DOHH2 (cell line): Measurements from ENCODE around the gene SUPT7L.
"Not testable (repeated sequence)": the region's sequence is repeated elsewhere in the genome, so short reads cannot be mapped to it uniquely, and the experiment has no call there.

Experiments used
- H3F3A ChIP-seq: fragments of 200-600 bp; sonication (generic), shearing (Covaris generic); 2 replicates; pipeline ENCODE4 v1.6.0; 2016; ENCODE audit warnings: antibody characterized with exemption, mild to moderate bottlenecking; ENCODE audit not compliant: control insufficient read depth, insufficient read depth
- H3K27ac ChIP-seq: fragments of 200-600 bp; sonication (generic); 2 replicates; pipeline ENCODE4 v1.5.1; 2014; ENCODE audit warnings: low read depth, mild to moderate bottlenecking, low read length, moderate library complexity
- H3K27me3 ChIP-seq: fragments of 200-600 bp; sonication (generic); 2 replicates; pipeline ENCODE4 v1.6.1; 2014; ENCODE audit warnings: mild to moderate bottlenecking, low read length, mixed read lengths; ENCODE audit not compliant: control insufficient read depth
- H3K36me3 ChIP-seq: fragments of 200-600 bp; sonication (generic); 2 replicates; pipeline ENCODE4 v1.6.1; 2014; ENCODE audit warnings: mild to moderate bottlenecking, low read length, moderate library complexity, mixed read lengths; ENCODE audit not compliant: control insufficient read depth
- H3K4me1 ChIP-seq: fragments of 200-600 bp; sonication (generic); 2 replicates; pipeline ENCODE4 v1.6.1; 2014; ENCODE audit warnings: mild to moderate bottlenecking, low read length, mixed read lengths; ENCODE audit not compliant: control insufficient read depth
- H3K4me2 ChIP-seq: fragments of 200-600 bp; sonication (generic); 2 replicates; pipeline ENCODE4 v1.6.0; 2014; ENCODE audit warnings: mild to moderate bottlenecking, low read length, moderate library complexity
- H3K4me3 ChIP-seq: fragments of 200-600 bp; sonication (generic); 2 replicates; pipeline ENCODE4 v1.5.1; 2014; ENCODE audit warnings: mild to moderate bottlenecking, low read length, mixed read lengths
- H3K79me2 ChIP-seq: fragments of 200-600 bp; sonication (generic); 2 replicates; pipeline ENCODE4 v1.6.1; 2014; ENCODE audit warnings: mild to moderate bottlenecking, low read length, mixed read lengths; ENCODE audit not compliant: control insufficient read depth
- H3K9me2 ChIP-seq: fragments of 200-600 bp; sonication (generic); replicated peaks from 2 replicates; pipeline ENCODE4 v1.6.1; 2014; ENCODE audit warnings: mild to moderate bottlenecking, low read length, mixed read lengths; ENCODE audit not compliant: control insufficient read depth
- H3K9me3 ChIP-seq: fragments of 200-600 bp; sonication (generic); 2 replicates; pipeline ENCODE4 v1.6.1; 2014; ENCODE audit warnings: antibody characterized with exemption, low read length, mixed read lengths; ENCODE audit not compliant: control insufficient read depth, insufficient read depth
- H4K20me1 ChIP-seq: fragments of 200-600 bp; sonication (generic); 2 replicates; pipeline ENCODE4 v1.6.0; 2014; ENCODE audit warnings: low read depth, mild to moderate bottlenecking, antibody characterized with exemption, low read length, moderate library complexity; ENCODE audit not compliant: control insufficient read depth, insufficient read depth
- EZH2phosphoT487 ChIP-seq: fragments of 200-600 bp; sonication (generic); IDR thresholded peaks from 2 replicates; pipeline ENCODE4 v1.6.1; 2017; ENCODE audit warnings: borderline replicate concordance, mild to moderate bottlenecking, antibody characterized with exemption, low read length, moderate library complexity, mixed read lengths
- TF ChIP-seq, protein P1 (sequence below): fragments of 200-600 bp; sonication (generic); IDR thresholded peaks from one replicate; pipeline ENCODE4 v1.5.1; 2014; ENCODE audit warnings: antibody characterized with exemption, mild to moderate bottlenecking, low read depth, low read length; ENCODE audit not compliant: poor library complexity, severe bottlenecking

The SUPT7L gene

DNA sequence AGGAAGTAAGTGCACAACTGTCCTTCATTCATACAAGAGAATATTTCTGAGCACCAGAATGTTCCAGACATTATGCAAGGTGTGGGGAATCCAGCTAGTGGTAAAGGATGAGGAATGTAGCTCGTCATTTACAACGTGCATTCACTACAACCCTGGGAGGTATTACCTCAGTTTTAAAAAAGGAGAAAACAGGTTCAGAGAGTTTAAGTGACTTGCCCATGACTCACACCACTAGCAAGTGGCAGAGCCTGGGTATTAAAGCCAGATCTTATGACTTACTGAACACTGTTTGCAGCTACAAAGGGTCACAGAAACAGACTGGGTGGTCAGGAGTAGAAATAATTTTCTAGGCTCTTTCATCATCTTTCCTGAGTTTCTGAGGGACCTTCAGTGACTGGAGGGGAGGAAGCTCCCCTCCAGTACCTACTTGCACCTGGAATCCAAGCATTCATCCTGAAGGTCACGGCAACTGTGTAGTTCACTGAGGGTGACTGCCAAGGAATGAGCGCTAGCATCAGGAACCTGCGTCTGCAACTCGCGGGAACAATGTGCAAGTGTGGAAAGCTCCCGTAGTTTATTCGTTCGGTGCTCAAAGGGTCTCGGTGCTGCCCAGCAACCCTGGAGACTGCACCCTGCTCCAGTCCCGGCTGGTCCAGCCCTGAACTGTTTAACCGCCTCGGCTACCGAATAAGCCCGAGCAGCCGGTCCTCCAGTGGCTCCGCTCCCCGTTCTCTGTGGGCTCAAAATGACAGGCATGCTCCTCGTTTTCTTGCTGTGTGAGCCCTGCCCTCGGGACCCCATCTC, 35.2 kb downstream of the SUPT7L start:
- Histone ChIP-seq H3K4me1 (peaks cover 31% of the 10 kb centered on the region), H3K27ac (no peak overlapping the region), H3K9me2 (no peaks in the 10 kb centered on the region), H3K4me2 (peak overlapping the region; percentile 74), H4K20me1 (no peaks in the 10 kb centered on the region), H3K27me3 (no peaks in the 10 kb centered on the region), H3K9me3 (no peaks in the 10 kb centered on the region), H3K36me3 (peaks cover 49% of the 10 kb centered on the region), H3K4me3 (peak overlapping the region; percentile 88), H3K79me2 (peaks cover 20% of the 10 kb centered on the region), H3F3A (peaks cover 7% of the 10 kb centered on the region; the same call in 1 of the 2 replicates)
- TF ChIP-seq, protein P1, sequence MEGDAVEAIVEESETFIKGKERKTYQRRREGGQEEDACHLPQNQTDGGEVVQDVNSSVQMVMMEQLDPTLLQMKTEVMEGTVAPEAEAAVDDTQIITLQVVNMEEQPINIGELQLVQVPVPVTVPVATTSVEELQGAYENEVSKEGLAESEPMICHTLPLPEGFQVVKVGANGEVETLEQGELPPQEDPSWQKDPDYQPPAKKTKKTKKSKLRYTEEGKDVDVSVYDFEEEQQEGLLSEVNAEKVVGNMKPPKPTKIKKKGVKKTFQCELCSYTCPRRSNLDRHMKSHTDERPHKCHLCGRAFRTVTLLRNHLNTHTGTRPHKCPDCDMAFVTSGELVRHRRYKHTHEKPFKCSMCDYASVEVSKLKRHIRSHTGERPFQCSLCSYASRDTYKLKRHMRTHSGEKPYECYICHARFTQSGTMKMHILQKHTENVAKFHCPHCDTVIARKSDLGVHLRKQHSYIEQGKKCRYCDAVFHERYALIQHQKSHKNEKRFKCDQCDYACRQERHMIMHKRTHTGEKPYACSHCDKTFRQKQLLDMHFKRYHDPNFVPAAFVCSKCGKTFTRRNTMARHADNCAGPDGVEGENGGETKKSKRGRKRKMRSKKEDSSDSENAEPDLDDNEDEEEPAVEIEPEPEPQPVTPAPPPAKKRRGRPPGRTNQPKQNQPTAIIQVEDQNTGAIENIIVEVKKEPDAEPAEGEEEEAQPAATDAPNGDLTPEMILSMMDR = no peak
- no peak for TF ChIP-seq EZH2phosphoT487

DNA sequence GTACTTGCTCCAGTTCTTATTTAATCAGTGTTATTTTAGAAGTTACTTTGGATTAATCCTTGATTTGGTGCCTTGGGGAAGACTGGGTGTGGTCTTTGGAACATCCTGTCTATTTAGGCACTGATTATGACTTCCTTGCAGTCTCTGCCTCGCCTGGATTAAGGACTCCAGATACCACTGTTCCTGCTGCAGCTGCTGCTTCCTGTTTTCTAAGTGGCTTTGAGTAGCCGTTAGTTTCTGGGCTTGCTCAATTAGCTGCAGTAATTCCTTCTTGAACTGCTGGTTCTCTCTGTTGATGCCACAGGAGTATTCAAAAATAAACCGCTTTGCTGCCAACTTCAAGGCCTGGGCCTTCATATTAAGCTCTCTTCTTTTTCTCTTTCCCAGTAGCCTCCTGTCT, 36.5 kb downstream of the SUPT7L start:
- H3K9me2 ChIP-seq, H3K4me3 ChIP-seq, H3K9me3 ChIP-seq, H3K27me3 ChIP-seq, H4K20me1 ChIP-seq, H3F3A ChIP-seq: not testable (repeated sequence)
- peaks cover 31% of the 10 kb centered on the region for H3K4me1 ChIP-seq
- peaks cover 49% of the 10 kb centered on the region for H3K36me3 ChIP-seq
- peak overlapping the region; percentile 30 for H3K4me2 ChIP-seq
- H3K79me2 ChIP-seq = peaks cover 20% of the 10 kb centered on the region
- 0 out of 2 replicates have a peak overlapping the region, but pooled peaks have one; percentile 25 for H3K27ac ChIP-seq

DNA sequence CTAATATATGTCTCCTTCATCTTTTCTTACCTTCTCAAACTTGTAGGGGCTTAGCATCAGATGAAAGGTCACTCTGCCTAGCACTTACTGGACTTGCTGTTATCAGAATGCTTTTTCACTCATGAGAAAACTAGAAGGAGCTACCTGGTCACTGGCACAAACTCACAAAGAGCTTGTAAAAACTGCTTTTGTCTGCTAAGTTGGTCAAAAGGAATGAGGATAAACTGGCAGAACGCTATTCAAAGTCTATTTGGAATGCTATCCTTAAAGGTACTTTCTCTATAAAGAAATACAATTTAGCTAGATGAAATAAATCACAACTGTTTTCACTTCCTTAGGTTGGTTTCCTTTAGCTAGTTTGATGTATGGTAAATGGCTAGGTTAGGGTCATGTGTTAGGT, 37.1 kb downstream of the SUPT7L start:
- Histone ChIP-seq H3K79me2 (peaks cover 20% of the 10 kb centered on the region), H3K4me1 (peaks cover 31% of the 10 kb centered on the region), H3K36me3 (peaks cover 49% of the 10 kb centered on the region), H3K27ac (0 out of 2 replicates have a peak overlapping the region, but pooled peaks have one; percentile 25)
- not testable (repeated sequence) for H3K9me2 ChIP-seq, H3K9me3 ChIP-seq, H3K4me2 ChIP-seq, H3F3A ChIP-seq, H4K20me1 ChIP-seq, H3K27me3 ChIP-seq, H3K4me3 ChIP-seq

DNA sequence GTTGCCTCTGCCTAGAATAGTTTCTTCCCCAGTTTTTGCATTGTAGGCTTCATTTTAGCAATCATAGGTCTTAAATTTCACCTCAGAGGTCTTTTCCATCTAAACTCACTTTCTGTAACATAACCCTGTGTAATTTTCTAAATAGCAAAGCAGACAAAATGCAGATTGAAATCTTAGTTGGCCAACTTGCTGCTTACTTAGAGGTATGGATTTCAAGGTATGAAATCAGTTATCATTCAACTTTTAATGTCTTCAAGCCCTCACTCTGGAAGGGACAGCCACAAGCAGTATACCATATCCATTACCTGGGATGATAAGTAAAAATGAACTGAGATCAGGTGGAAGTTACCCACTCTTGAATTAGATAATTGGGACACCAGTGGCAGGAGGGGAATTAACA, 38.5 kb downstream of the SUPT7L start:
- peaks cover 50% of the 10 kb centered on the region for H3K36me3 ChIP-seq
- H3K27me3 ChIP-seq = no peaks in the 10 kb centered on the region

More for the DNA sequence above, 38.5 kb downstream of the SUPT7L start:
- peaks cover 29% of the 10 kb centered on the region for H3K4me1 ChIP-seq
- peaks cover 7% of the 10 kb centered on the region; the same call in 1 of the 2 replicates for H3F3A ChIP-seq
- no peak overlapping the region for H3K27ac ChIP-seq
- H4K20me1 ChIP-seq = no peaks in the 10 kb centered on the region
- no peak overlapping the region for H3K4me2 ChIP-seq
- no peaks in the 10 kb centered on the region for H3K9me2 ChIP-seq
- no peaks in the 10 kb centered on the region for H3K9me3 ChIP-seq
- peaks cover 11% of the 10 kb centered on the region for H3K79me2 ChIP-seq
- no peak overlapping the region for H3K4me3 ChIP-seq
- TF ChIP-seq, protein P1 = no peak
- TF ChIP-seq EZH2phosphoT487 = no peak
